ENCODE data around the gene RDX.

RDX gene

GRCh38 chr11:110294509-110294908 lies 1.9 kb downstream of the RDX start:
- no peak for TF ChIP-seq FOXM1 (IDR thresholded peaks at IDR 0.05; ENCODE audit: borderline replicate concordance, low read depth)

- TF ChIP-seq YY1 (IDR thresholded peaks at IDR 0.05; ENCODE audit: low read depth) (no peak), ZBTB7A (IDR thresholded peaks at IDR 0.05; ENCODE audit: low read depth) (no peak), CREB1 (IDR thresholded peaks at IDR 0.05; ENCODE audit: low read depth) (no peak), FOXM1 (IDR thresholded peaks at IDR 0.05; ENCODE audit: borderline replicate concordance, low read depth) (no peak), EGR1 (IDR thresholded peaks at IDR 0.05) (no peak), TAF1 (IDR thresholded peaks at IDR 0.05; ENCODE audit: low read depth) (no peak), TEAD4 (IDR thresholded peaks at IDR 0.05) (no peak)
These were observed 3.0 kb downstream of the RDX start for GRCh38 chr11:110293389-110293788.

GRCh38 chr11:110292146-110292545 lies 4.3 kb downstream of the RDX start:
- TF ChIP-seq TEAD4 (IDR thresholded peaks at IDR 0.05) = peak; percentile 42; the same call in 1 of the 2 replicates
- 0 out of 2 replicates have a peak, but pooled peaks have one; percentile 10 for TF ChIP-seq EP300 (IDR thresholded peaks at IDR 0.05; ENCODE audit: borderline replicate concordance)
- 0 out of 2 replicates have a peak, but pooled peaks have one; percentile 14 for TF ChIP-seq MAX (IDR thresholded peaks at IDR 0.05)

- TF ChIP-seq FOXM1 (IDR thresholded peaks at IDR 0.05; ENCODE audit: borderline replicate concordance, low read depth) (no peak), YY1 (IDR thresholded peaks at IDR 0.05; ENCODE audit: low read depth) (no peak), RAD21 (IDR thresholded peaks at IDR 0.05; ENCODE audit: low read depth) (no peak), USF1 (IDR thresholded peaks at IDR 0.05) (no peak), MAX (IDR thresholded peaks at IDR 0.05) (no peak), REST (IDR thresholded peaks at IDR 0.05; ENCODE audit: low read depth) (no peak), ZBTB7A (IDR thresholded peaks at IDR 0.05; ENCODE audit: low read depth) (no peak), CEBPB (IDR thresholded peaks at IDR 0.05) (no peak), TEAD4 (IDR thresholded peaks at IDR 0.05) (no peak), EP300 (IDR thresholded peaks at IDR 0.05; ENCODE audit: borderline replicate concordance) (no peak), NFIC (IDR thresholded peaks at IDR 0.05) (no peak), TAF1 (IDR thresholded peaks at IDR 0.05; ENCODE audit: low read depth) (no peak), EGR1 (IDR thresholded peaks at IDR 0.05) (no peak), TCF12 (IDR thresholded peaks at IDR 0.05; ENCODE audit: low read depth) (no peak), CREB1 (IDR thresholded peaks at IDR 0.05; ENCODE audit: low read depth) (no peak)
These were observed 5.7 kb downstream of the RDX start for GRCh38 chr11:110290591-110291334.

GRCh38 chr11:110289472-110289871 lies 6.9 kb downstream of the RDX start:
- TF ChIP-seq YY1 (IDR thresholded peaks at IDR 0.05; ENCODE audit: low read depth) = no peak
- TF ChIP-seq CEBPB (IDR thresholded peaks at IDR 0.05) = no peak
- TF ChIP-seq EGR1 (IDR thresholded peaks at IDR 0.05) = no peak
- no peak for TF ChIP-seq TAF1 (IDR thresholded peaks at IDR 0.05; ENCODE audit: low read depth)
- TF ChIP-seq FOXM1 (IDR thresholded peaks at IDR 0.05; ENCODE audit: borderline replicate concordance, low read depth) = no peak
- no peak for TF ChIP-seq USF1 (IDR thresholded peaks at IDR 0.05)
- no peak for TF ChIP-seq TEAD4 (IDR thresholded peaks at IDR 0.05)
- no peak for TF ChIP-seq REST (IDR thresholded peaks at IDR 0.05; ENCODE audit: low read depth)
- TF ChIP-seq NFIC (IDR thresholded peaks at IDR 0.05) = no peak
- no peak for TF ChIP-seq MAX (IDR thresholded peaks at IDR 0.05)
- TF ChIP-seq CREB1 (IDR thresholded peaks at IDR 0.05; ENCODE audit: low read depth) = no peak
- no peak for TF ChIP-seq EP300 (IDR thresholded peaks at IDR 0.05; ENCODE audit: borderline replicate concordance)
- TF ChIP-seq ZBTB7A (IDR thresholded peaks at IDR 0.05; ENCODE audit: low read depth) = no peak
- TF ChIP-seq TCF12 (IDR thresholded peaks at IDR 0.05; ENCODE audit: low read depth) = no peak
- TF ChIP-seq RAD21 (IDR thresholded peaks at IDR 0.05; ENCODE audit: low read depth) = no peak

GRCh38 chr11:110287537-110287936 lies 8.9 kb downstream of the RDX start:
- TF ChIP-seq CREB1 (IDR thresholded peaks at IDR 0.05; ENCODE audit: low read depth) (no peak), TEAD4 (IDR thresholded peaks at IDR 0.05) (no peak), ZBTB7A (IDR thresholded peaks at IDR 0.05; ENCODE audit: low read depth) (no peak), FOXM1 (IDR thresholded peaks at IDR 0.05; ENCODE audit: borderline replicate concordance, low read depth) (no peak), NFIC (IDR thresholded peaks at IDR 0.05) (no peak), CEBPB (IDR thresholded peaks at IDR 0.05) (no peak), MAX (IDR thresholded peaks at IDR 0.05) (no peak), EGR1 (IDR thresholded peaks at IDR 0.05) (no peak), REST (IDR thresholded peaks at IDR 0.05; ENCODE audit: low read depth) (no peak), TAF1 (IDR thresholded peaks at IDR 0.05; ENCODE audit: low read depth) (no peak), EP300 (IDR thresholded peaks at IDR 0.05; ENCODE audit: borderline replicate concordance) (no peak), USF1 (IDR thresholded peaks at IDR 0.05) (no peak)
